Body of pancreas (tissue), 4 donors: Measurements from ENCODE around the gene GPR12. TPM values are rescaled to one million over a fixed set of nuclear protein-coding genes. Genes with fewer than 3 reads are reported as not detected.
A peak's percentile ranks its signal among the peaks of the same experiment; 100 is the strongest.

ENCODE experiments used
- ATAC-seq: fragments of 150-250 bp; one replicate; pipeline ENCODE4 v1.9.1; 2016
- DNase-seq, 4 donors: peaks; one replicate each; pipeline ENCODE4 v3.0.0-alpha.2; 2019
- H3K27ac ChIP-seq, 4 donors: fragments of 200-600 bp; sonication (generic); 1 replicate in 3 of 4; 2 replicates in 1 of 4; pipeline versions ENCODE4 v1.5.1 to v1.6.1; 2016 to 2019; ENCODE audit warnings: mild to moderate bottlenecking in 1 of 4, mixed read lengths in 1 of 4, moderate library complexity in 1 of 4
- H3K27me3 ChIP-seq, 2 donors: fragments of 200-600 bp; sonication (generic); one replicate each; pipeline ENCODE4 v1.6.0; 2016; ENCODE audit warnings: mild to moderate bottlenecking in 1 of 2
- H3K36me3 ChIP-seq, 2 donors: fragments of 200-600 bp; sonication (generic); replicated peaks in 1 of 2; 2 replicates each; pipeline ENCODE4 v1.5.1; 2016; ENCODE audit warnings: low read depth in 2 of 2; ENCODE audit not compliant: insufficient read depth in 1 of 2
- H3K4me1 ChIP-seq: fragments of 200-600 bp; sonication (generic); one replicate; pipeline ENCODE4 v1.6.0; 2016
- H3K4me3 ChIP-seq, 2 donors: fragments of 200-600 bp; sonication (generic); 1 replicate in 1 of 2; 2 replicates in 1 of 2; pipeline ENCODE4 v1.5.1; 2016 to 2019
- H3K9me3 ChIP-seq, 3 donors: fragments of 200-600 bp; sonication (generic); 1 replicate in 2 of 3; 2 replicates in 1 of 3; pipeline ENCODE4 v1.5.1; 2016
- POLR2A ChIP-seq, 3 donors: fragments of 450-650 bp; IDR thresholded peaks; one replicate each; pipeline ENCODE4 v1.6.1; 2016; ENCODE audit warnings: antibody characterized with exemption in 3 of 3, mild to moderate bottlenecking in 2 of 3
- WGBS, 2 donors: methylation state at CpG; one replicate each; pipeline ENCODE4 v1.1.5; 2017; 5-methylcytosine and 5-hydroxymethylcytosine counted together
- intact Hi-C: fragments of 100-400 bp; cut with DNase I; formaldehyde crosslinking; loops from one replicate; pipeline ENCODE4 v1.15.1; 2023
- total RNA-seq, 2 donors: library from RNA; depleted of rRNA; stranded (reverse); fragments of >200 nt; gene quantifications; one replicate each; pipeline ENCODE4 v1.1.0, GENCODE V29; 2016
- TF ChIP-seq, protein P1 (sequence below), 7 experiments: fragments of 450-650 bp in 4 of 7; fragments of 200-600 bp in 3 of 7; sonication (generic) in 3 of 7; IDR thresholded peaks; one replicate each; pipeline ENCODE4 v1.5.1; 2016 to 2019; ENCODE audit warnings: antibody characterized with exemption in 7 of 7

Gene GPR12, protein sequence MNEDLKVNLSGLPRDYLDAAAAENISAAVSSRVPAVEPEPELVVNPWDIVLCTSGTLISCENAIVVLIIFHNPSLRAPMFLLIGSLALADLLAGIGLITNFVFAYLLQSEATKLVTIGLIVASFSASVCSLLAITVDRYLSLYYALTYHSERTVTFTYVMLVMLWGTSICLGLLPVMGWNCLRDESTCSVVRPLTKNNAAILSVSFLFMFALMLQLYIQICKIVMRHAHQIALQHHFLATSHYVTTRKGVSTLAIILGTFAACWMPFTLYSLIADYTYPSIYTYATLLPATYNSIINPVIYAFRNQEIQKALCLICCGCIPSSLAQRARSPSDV
- not detected for total RNA-seq

DNA sequence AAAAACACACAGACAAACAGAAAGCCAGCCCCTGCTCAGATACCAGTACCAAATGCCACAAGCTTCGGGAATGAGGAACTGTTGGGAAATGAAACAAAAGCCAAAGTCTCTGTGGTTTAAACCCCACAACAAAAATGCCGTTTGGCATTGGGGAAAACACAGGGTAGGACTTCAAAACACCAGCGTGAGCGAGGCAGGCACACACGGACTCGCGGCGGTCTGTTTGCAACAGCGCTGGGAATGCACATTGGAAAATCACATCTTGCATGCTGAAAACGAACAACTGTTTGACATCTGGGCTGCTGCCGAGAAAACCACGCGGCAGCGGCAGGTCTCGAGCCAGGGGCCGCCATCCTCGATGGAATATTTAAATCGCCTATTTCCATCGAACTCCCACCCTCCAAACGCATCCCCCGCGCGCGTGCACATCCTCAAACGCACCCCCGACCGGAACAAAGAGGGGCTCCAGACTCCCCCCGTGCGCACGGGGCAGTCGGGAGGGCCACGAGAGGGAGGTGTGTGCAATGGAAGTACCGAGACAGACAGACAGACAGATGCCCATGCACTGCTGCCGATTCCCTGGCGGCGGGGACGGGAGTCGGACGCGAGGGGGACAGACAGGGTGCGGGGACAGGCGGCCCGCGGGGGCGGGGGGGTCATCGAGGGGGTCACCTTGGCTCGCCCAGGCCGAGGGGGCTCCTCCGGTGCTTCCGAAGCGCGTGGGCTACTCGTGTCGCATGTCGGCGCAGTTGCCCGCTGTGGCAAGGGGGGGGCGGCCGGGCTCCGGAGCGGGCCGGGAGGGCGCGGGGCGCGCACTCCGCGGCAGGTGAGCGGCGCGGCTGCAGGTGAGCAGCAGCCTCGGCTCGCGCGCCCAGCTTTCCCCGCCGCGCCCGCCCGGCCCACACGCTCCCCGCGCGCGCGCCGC is at the start of gene GPR12:
GPR12 (minus strand) TSS at position 880 of the 925 bp plus-strand sequence. CDS start 959 bp downstream, outside the sequence.
- intact Hi-C loops, result no loop called here
- H3K27me3 ChIP-seq, result no peaks in the 10 kb centered on the region
- H3K4me1 ChIP-seq, result peaks cover 10% of the 10 kb centered on the region
- no peaks in the 10 kb centered on the region for H3K36me3 ChIP-seq
- 0 to 1% methylated on average over 31 to 85 of the region's 87 CpGs for WGBS, 2 donors
- TF ChIP-seq POLR2A (IDR thresholded peaks at IDR 0.05), result no peak
- TF ChIP-seq, protein P1, sequence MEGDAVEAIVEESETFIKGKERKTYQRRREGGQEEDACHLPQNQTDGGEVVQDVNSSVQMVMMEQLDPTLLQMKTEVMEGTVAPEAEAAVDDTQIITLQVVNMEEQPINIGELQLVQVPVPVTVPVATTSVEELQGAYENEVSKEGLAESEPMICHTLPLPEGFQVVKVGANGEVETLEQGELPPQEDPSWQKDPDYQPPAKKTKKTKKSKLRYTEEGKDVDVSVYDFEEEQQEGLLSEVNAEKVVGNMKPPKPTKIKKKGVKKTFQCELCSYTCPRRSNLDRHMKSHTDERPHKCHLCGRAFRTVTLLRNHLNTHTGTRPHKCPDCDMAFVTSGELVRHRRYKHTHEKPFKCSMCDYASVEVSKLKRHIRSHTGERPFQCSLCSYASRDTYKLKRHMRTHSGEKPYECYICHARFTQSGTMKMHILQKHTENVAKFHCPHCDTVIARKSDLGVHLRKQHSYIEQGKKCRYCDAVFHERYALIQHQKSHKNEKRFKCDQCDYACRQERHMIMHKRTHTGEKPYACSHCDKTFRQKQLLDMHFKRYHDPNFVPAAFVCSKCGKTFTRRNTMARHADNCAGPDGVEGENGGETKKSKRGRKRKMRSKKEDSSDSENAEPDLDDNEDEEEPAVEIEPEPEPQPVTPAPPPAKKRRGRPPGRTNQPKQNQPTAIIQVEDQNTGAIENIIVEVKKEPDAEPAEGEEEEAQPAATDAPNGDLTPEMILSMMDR (IDR thresholded peaks at IDR 0.05), result no peak
- ATAC-seq (no peak), DNase-seq (no peak)
- no peak within 1 kb of the TSS for H3K27ac ChIP-seq
- H3K9me3 ChIP-seq, result no peaks in the 10 kb centered on the region
- peak within 1 kb of the TSS in 1 of 2 donors; percentile 3 for H3K4me3 ChIP-seq

DNA sequence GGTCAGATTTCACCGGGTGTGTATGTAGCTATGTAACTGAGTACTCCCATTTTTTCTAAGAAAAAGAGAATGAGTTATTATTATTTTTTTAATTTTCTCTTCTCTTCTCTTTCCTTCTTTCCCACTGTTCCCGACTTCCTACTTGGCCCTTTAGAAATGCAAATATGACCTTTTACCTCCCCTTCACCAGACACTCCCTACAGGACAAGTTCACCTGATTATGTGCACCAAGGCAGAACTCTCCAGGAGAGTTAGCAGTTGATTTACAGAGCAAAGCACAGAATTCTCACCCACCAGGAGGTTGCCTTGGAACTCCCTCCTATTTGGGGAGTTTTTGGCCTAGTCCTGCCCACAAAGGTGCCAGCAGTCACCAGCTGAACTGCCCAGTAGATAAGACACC is 49.5 kb upstream of the GPR12 start:
- DNase-seq (no peak), ATAC-seq (no peak)
- TF ChIP-seq, protein P1 (IDR thresholded peaks at IDR 0.05), result no peak
- no peak for TF ChIP-seq POLR2A (IDR thresholded peaks at IDR 0.05)
- Histone ChIP-seq H3K4me1 (no peaks in the 10 kb centered on the region), H3K4me3 (no peak overlapping the region), H3K36me3 (no peaks in the 10 kb centered on the region), H3K9me3 (no peaks in the 10 kb centered on the region), H3K27me3 (no peaks in the 10 kb centered on the region), H3K27ac (no peak overlapping the region)
- 41 to 42% methylated on average over 2 of the region's 2 CpGs for WGBS, 2 donors
- intact Hi-C loops, result no loop called here

DNA sequence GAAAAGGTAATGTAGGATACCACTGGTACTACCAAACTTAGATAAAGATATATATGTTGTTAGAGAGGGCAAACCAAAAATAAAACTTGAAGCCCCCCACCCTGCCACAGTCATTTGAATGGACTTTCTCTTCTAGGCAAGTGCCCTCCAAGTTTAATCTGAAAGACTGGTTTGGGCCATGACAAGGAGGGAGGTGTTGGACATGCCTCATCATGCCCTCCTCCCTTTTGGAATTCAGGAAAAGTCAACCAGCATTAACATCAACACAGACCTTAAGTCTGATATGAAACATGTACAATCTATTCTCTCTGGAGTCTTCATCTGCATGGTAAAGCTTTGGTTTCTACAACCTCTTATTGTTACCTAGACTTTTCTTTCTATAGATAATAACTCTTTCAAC is 46.3 kb upstream of the GPR12 start:
- Histone ChIP-seq H3K27ac (no peak overlapping the region), H3K27me3 (no peaks in the 10 kb centered on the region), H3K9me3 (no peaks in the 10 kb centered on the region), H3K4me1 (no peaks in the 10 kb centered on the region), H3K4me3 (no peak overlapping the region), H3K36me3 (no peaks in the 10 kb centered on the region)
- intact Hi-C loops, result no loop called here
- DNase-seq, result no peak
- TF ChIP-seq POLR2A (IDR thresholded peaks at IDR 0.05), result no peak
- TF ChIP-seq, protein P1 (IDR thresholded peaks at IDR 0.05), result no peak
- no peak for ATAC-seq

DNA sequence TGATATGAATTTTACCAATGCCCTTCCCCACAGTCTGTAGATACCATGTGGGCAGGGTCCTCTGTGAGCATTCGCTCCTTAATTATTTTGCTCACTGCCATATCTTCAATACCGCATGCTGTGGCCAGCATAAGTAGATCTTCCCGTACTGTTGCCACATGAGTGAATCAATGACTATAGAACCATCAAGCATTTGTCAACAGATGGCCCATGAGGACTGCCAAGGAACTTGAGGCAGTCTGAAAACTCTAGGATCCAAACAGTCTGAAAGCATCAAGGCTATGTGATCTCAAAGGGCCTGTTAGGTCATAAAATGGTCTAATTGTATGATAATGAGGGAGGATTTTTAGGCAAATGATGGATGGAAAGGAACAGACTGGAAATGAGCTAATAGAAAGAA is 27.4 kb upstream of the GPR12 start:
- WGBS, 2 donors, result 73 to 77% methylated on average over 3 of the region's 3 CpGs
- ATAC-seq, result no peak
- TF ChIP-seq, protein P1 (IDR thresholded peaks at IDR 0.05), result no peak
- TF ChIP-seq POLR2A (IDR thresholded peaks at IDR 0.05), result no peak
- Histone ChIP-seq H3K27me3 (no peaks in the 10 kb centered on the region), H3K27ac (no peak overlapping the region), H3K4me3 (no peak overlapping the region), H3K9me3 (no peaks in the 10 kb centered on the region), H3K4me1 (no peaks in the 10 kb centered on the region), H3K36me3 (no peaks in the 10 kb centered on the region)
- intact Hi-C loops, result no loop called here
- no peak for DNase-seq
